ENCODE results near the gene RPN2.

RPN2 gene

DNA sequence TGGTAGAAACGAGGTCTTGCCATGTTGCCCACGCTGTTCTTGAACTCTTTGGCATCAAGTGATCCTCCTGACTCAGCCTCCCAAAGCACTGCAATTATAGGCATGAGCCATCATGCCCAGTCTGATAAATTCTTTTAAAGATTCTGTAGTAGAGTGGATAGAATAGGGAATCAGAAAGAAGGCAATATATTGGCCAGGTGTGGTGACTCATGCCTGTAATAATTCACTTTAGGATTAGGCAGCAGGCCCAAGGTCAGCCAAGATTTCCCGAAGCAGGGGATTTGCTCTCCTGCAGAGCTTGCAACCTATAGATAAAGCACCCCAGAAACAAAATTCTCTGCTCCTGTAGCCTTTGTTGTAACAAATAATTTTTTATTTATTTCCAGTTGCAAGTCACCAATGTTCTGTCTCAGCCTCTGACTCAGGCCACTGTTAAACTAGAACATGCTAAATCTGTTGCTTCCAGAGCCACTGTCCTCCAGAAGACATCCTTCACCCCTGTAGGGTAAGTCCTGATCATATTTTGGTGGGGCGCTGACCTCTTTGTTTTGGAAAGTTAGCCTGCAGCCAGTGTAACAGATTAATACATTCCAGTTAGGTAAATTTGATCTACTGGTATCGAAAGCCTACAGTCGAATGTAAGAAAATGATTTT lies 30.7 kb downstream of the RPN2 start:
- H3K36me3 Mint-ChIP-seq (ENCODE audit: low read depth) = peaks cover 94% of the 10 kb centered on the region
- H3K4me3 Mint-ChIP-seq = no peak overlapping the region
- no peaks in the 10 kb centered on the region for H3K9me3 Mint-ChIP-seq
- no peaks in the 10 kb centered on the region for H3K27me3 Mint-ChIP-seq
- intact Hi-C loops (cut with micrococcal nuclease) = no loop called here
- H3K4me1 Mint-ChIP-seq (ENCODE audit: low read depth) = no peaks in the 10 kb centered on the region
- no peak overlapping the region for H3K27ac Mint-ChIP-seq

DNA sequence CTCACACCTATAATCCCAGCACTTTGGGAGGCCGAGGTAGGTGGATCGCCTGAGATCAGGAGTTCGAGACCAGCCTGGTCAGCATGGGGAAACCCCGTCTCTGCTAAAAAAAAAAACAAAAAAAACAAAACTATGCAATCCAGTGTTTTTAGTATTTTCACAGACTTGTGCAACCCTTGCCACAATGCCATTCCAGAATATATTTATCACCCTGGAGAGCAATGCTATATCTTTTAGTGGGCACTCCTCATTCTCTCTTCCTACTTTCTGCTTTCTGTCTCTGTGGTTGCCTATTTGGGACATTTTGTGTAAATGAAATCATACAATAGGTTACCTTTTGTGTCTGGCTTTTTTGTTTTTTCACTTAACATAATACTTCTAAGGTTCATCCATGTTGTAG lies 39.3 kb downstream of the RPN2 start:
- Mint-ChIP-seq H3K4me3 (no peak overlapping the region), H3K4me1 (ENCODE audit: low read depth) (peaks cover 8% of the 10 kb centered on the region), H3K27ac (no peak overlapping the region), H3K27me3 (no peaks in the 10 kb centered on the region), H3K9me3 (no peaks in the 10 kb centered on the region), H3K36me3 (ENCODE audit: low read depth) (peaks cover 70% of the 10 kb centered on the region)
- intact Hi-C loops (cut with micrococcal nuclease) = no loop called here

DNA sequence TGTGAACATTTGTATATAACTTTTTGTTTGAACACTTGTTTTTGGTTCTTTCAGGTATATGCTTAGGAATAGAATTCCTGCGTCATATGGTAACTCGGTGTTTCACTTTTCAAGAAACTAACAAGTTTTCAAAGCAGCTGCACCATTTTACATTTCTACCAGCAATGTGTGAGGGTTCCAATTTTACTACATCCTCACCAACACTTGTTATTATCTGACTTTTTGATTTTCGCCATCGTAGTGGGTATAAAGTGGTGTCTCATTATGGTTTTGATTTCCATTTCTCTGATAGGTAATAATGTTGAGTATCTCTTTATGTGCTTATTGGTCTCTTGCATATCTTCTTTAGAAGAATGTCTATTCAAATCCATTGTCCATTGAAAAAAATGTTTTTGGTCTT lies 39.8 kb downstream of the RPN2 start:
- Mint-ChIP-seq H3K9me3 (no peaks in the 10 kb centered on the region), H3K4me3 (no peak overlapping the region), H3K27ac (no peak overlapping the region), H3K27me3 (no peaks in the 10 kb centered on the region), H3K36me3 (ENCODE audit: low read depth) (peaks cover 70% of the 10 kb centered on the region), H3K4me1 (ENCODE audit: low read depth) (peaks cover 14% of the 10 kb centered on the region)
- intact Hi-C loops (cut with micrococcal nuclease) = no loop called here

DNA sequence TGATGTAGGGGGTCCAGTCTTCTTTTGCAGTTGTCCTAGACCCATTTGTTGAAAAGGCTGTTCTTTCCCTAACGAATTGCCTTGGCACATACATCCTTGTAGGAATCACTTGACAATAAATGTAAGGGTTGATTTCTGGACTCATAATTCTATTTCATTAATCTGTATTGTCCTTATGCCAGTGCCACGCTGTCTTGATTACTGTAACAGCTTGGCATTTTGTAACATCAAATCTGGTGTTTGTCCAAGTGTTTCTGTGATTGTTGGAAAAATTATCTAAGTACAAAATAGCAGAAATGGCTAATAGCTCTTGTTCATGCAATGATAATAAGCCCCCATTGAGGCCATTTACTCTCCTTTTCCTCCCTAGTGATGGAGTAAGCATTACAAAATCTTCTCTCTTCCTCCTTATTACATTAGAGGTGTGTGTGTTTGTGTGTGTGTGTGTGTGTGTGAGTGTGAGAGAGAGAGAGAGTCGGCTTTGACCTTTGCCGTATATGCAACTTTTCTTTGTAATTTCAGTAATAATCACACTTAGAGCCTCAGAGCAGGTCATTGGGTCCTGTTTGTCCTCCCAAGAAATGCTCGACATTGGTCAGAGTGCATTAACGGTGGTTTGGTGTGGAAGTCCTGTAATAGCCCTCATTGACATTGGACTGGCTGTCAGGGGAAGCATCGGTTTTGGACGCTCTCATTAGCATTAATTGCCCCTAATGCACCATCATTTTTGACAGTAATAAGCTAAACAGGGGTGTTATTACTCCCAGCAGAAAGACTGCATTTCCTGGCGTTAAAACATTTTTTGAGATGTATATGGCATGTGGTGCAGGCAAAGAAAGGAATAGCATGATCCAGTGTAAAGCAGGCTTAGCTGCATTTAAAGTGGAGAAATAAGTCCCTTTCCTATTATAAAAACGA lies 40.9 kb downstream of the RPN2 start:
- Mint-ChIP-seq H3K9me3 (no peaks in the 10 kb centered on the region), H3K36me3 (ENCODE audit: low read depth) (peaks cover 71% of the 10 kb centered on the region), H3K4me1 (ENCODE audit: low read depth) (peaks cover 15% of the 10 kb centered on the region), H3K4me3 (no peak overlapping the region), H3K27me3 (no peaks in the 10 kb centered on the region), H3K27ac (no peak overlapping the region)
- intact Hi-C loops (cut with micrococcal nuclease) = no loop called here

DNA sequence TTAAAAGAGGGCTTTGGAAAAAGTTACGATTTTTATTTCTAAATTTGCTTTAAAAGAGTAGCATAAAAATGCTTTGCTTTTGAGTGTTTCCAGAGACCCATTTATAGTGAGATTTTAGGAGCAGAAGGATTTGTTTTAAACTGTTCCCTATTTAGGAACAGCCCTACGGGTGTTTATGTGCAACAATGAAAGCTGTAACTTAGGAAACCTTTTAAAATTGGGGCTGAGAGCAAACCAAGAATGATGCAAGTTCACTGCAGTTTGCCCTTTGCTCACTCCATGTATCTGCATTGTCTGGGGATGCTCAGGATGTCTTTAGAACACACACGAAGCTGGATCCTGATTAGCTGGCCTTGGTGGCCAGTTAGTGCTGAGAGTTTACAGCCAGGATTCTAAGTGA lies 41.6 kb downstream of the RPN2 start:
- Mint-ChIP-seq H3K4me1 (ENCODE audit: low read depth) (peaks cover 15% of the 10 kb centered on the region), H3K9me3 (no peaks in the 10 kb centered on the region), H3K27ac (no peak overlapping the region), H3K27me3 (no peaks in the 10 kb centered on the region), H3K36me3 (ENCODE audit: low read depth) (peaks cover 72% of the 10 kb centered on the region), H3K4me3 (no peak overlapping the region)
- intact Hi-C loops (cut with micrococcal nuclease) = no loop called here

DNA sequence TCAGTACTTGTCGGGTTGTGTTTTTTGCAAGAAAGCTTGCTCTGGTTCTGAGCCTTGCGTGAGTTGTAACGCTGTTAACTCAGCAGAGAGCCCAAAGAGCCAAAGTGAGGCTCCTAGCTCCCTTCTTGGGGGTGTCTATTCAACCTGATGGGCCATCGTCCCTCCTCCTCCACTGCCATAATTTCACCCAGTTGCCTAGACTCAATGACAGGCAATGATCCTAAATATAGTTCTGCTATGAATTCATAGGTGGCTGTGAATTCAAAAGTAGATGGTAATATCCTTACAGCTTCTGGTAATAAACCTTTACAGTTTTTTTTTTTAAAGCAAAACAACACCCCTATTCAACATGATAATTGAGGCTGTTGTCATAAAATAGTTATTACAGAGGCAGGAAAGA lies 43.0 kb downstream of the RPN2 start:
- Mint-ChIP-seq H3K36me3 (ENCODE audit: low read depth) (peaks cover 72% of the 10 kb centered on the region), H3K4me3 (no peak overlapping the region), H3K4me1 (ENCODE audit: low read depth) (peaks cover 15% of the 10 kb centered on the region), H3K27me3 (no peaks in the 10 kb centered on the region), H3K9me3 (no peaks in the 10 kb centered on the region), H3K27ac (no peak overlapping the region)
- intact Hi-C loops (cut with micrococcal nuclease) = no loop called here

DNA sequence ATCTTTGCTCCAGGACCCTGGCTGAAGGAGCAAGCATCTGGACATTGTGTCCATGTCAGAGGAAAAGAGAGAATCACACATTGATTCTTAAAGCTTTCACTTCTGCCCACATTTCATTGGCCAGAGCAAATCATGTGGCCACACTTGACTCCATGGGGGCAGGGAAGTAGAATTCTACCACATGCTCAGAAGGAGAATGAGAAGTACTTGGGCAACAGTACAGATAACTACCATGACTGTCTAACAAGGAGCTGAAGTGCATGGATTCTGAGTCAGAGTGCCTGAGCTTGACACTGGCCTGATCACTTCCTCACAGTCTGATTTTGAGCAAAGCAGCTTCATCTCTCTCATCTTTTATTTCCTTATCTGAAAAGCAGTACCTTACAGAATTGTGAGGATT lies 43.9 kb downstream of the RPN2 start:
- Mint-ChIP-seq H3K27me3 (no peaks in the 10 kb centered on the region), H3K27ac (peak overlapping the region; percentile 57), H3K4me3 (no peak overlapping the region), H3K36me3 (ENCODE audit: low read depth) (peaks cover 72% of the 10 kb centered on the region), H3K9me3 (no peaks in the 10 kb centered on the region), H3K4me1 (ENCODE audit: low read depth) (peaks cover 15% of the 10 kb centered on the region)
- intact Hi-C loops (cut with micrococcal nuclease) = no loop called here

DNA sequence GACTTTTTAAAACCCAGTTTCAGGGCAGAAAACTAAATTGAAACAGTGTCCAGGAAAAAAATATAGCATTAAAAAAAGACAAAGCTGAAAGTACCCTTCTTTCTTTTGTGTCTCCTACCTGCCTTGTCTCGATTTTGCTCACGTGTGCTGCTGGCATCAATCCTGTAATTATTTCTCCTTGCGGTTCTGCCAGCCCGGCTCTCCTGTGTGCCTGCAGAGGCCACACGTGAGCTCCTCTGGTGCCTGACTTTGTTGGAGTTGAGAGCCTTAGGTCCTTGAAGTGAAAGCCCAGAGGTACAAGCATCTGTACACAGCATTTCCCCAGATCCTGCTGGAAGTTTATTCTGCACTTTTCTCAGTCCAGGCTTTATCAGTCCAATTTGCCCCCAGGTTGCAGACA lies 46.0 kb downstream of the RPN2 start:
- no peaks in the 10 kb centered on the region for H3K9me3 Mint-ChIP-seq
- H3K27ac Mint-ChIP-seq = no peak overlapping the region

DNA sequence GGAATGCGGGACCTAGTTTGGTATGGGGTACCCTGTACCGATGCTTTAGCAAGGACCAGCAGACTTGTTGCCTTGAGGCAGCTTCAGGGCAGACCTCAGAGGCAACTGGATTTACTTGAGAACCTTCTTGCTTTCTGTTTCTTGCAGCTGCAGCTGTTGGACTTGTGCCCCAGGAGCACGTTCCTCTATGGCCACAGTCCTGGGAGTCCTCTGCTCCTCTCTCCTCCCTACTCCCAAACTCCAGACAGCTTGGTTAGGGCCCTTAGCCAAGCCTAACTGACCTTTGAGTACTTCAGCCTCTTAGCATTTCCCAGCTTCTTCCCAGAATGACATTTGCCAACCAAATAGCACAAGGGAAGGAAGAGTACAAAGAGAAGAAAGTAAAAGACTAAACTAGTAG lies 47.8 kb downstream of the RPN2 start:
- peaks cover 85% of the 10 kb centered on the region for H3K36me3 Mint-ChIP-seq (ENCODE audit: low read depth)
- no peaks in the 10 kb centered on the region for H3K9me3 Mint-ChIP-seq
- intact Hi-C loops (cut with micrococcal nuclease) = no loop called here
- no peak overlapping the region for H3K4me3 Mint-ChIP-seq
- no peaks in the 10 kb centered on the region for H3K27me3 Mint-ChIP-seq
- H3K4me1 Mint-ChIP-seq (ENCODE audit: low read depth) = peaks cover 12% of the 10 kb centered on the region
- peak overlapping the region; percentile 49 for H3K27ac Mint-ChIP-seq

More for the DNA sequence above, 46.0 kb downstream of the RPN2 start:
- intact Hi-C loops (cut with micrococcal nuclease) = no loop called here
- no peak overlapping the region for H3K4me3 Mint-ChIP-seq
- H3K4me1 Mint-ChIP-seq (ENCODE audit: low read depth) = peaks cover 15% of the 10 kb centered on the region
- H3K27me3 Mint-ChIP-seq = no peaks in the 10 kb centered on the region
- H3K36me3 Mint-ChIP-seq (ENCODE audit: low read depth) = peaks cover 73% of the 10 kb centered on the region

DNA sequence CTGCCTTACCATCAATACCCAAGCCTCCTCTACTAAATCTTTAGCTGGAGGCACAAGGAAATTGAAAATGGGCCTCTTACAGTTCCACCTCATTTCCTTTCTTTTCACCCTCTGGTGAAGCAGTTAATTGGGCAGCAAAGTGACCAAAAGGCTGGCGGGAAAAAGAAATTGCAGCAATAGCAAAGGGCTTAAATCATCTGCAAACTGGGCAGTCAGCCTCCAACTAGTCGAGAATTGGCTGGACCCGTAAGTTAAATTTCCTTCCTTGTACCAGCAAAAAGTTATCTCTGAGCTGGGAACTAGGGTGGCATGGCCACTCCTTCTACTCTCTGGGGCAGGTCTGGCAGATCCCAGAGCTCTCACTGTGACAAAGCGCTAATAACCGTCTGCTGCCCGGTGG lies 49.0 kb downstream of the RPN2 start:
- H3K4me3 Mint-ChIP-seq = no peak overlapping the region
- peaks cover 8% of the 10 kb centered on the region for H3K4me1 Mint-ChIP-seq (ENCODE audit: low read depth)
- no peaks in the 10 kb centered on the region for H3K27me3 Mint-ChIP-seq
- intact Hi-C loops (cut with micrococcal nuclease) = no loop called here
- H3K36me3 Mint-ChIP-seq (ENCODE audit: low read depth) = peaks cover 96% of the 10 kb centered on the region
- no peak overlapping the region for H3K27ac Mint-ChIP-seq
- H3K9me3 Mint-ChIP-seq = no peaks in the 10 kb centered on the region

DNA sequence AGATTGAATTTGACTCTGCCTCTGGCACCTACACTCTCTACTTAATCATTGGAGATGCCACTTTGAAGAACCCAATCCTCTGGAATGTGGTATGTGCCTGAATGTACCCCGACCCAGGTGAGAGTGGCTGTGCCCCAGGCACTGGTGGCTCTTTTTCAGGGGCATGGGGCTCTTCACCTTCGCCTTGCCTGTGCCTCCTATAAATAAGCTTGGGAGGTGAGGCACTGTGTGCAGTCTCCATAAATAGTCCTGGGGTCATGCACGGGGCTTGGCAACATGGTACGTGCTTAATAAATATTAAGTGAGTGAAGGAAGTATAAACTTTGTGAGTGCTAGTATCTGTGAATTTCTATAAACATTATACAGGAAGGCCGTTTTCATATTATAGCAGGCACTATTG lies 49.5 kb downstream of the RPN2 start:
- Mint-ChIP-seq H3K4me1 (ENCODE audit: low read depth) (peaks cover 4% of the 10 kb centered on the region), H3K27me3 (no peaks in the 10 kb centered on the region), H3K36me3 (ENCODE audit: low read depth) (peaks cover 100% of the 10 kb centered on the region), H3K27ac (no peak overlapping the region), H3K9me3 (no peaks in the 10 kb centered on the region), H3K4me3 (no peak overlapping the region)
- intact Hi-C loops (cut with micrococcal nuclease) = no loop called here

DNA sequence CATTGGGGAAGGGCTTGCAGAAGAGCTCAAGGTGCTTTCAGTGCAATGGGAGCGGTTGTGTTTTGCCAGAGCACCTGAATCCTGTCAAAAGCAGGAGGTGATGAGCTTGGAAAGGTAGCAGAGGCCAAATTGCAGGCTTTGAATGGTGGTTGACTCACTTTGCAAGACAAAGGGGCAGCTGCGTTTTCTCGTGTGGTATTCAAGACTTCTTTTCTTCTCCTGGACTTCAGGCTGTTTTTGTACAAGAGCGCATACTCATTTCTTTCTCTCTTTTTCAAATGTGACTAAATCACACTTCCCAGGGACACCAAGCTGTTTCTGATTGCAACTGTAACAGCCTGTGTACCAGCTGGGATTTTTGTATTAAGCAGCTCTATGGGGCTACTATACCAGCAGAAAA lies 50.2 kb downstream of the RPN2 start:
- Mint-ChIP-seq H3K4me1 (ENCODE audit: low read depth) (no peaks in the 10 kb centered on the region), H3K9me3 (no peaks in the 10 kb centered on the region), H3K27ac (no peak overlapping the region), H3K27me3 (no peaks in the 10 kb centered on the region), H3K4me3 (no peak overlapping the region), H3K36me3 (ENCODE audit: low read depth) (peaks cover 100% of the 10 kb centered on the region)
- intact Hi-C loops (cut with micrococcal nuclease) = no loop called here

DNA sequence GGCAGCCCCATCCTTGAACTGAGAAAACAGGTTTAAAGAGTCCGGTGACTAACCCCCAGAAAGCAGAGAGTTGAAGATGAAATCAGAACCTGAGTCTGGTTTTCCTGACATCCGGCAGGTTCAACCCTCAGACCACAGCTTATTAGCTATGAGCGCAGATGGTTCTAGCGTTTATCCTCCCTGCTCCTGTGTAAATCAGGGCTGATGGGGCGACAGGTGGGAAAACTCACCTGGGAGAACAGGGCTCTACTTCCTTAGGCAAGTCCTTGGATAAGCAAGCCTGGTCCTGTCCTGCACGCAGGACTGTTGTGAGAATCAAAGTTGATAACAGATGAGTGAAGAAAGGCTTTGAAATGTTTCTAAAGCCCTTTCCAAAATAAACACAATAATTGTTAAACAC lies 51.1 kb downstream of the RPN2 start:
- no peak overlapping the region for H3K27ac Mint-ChIP-seq
- intact Hi-C loops (cut with micrococcal nuclease) = no loop called here
- H3K36me3 Mint-ChIP-seq (ENCODE audit: low read depth) = peaks cover 100% of the 10 kb centered on the region
- H3K4me3 Mint-ChIP-seq = no peak overlapping the region
- no peaks in the 10 kb centered on the region for H3K27me3 Mint-ChIP-seq
- no peaks in the 10 kb centered on the region for H3K9me3 Mint-ChIP-seq
- H3K4me1 Mint-ChIP-seq (ENCODE audit: low read depth) = no peaks in the 10 kb centered on the region

DNA sequence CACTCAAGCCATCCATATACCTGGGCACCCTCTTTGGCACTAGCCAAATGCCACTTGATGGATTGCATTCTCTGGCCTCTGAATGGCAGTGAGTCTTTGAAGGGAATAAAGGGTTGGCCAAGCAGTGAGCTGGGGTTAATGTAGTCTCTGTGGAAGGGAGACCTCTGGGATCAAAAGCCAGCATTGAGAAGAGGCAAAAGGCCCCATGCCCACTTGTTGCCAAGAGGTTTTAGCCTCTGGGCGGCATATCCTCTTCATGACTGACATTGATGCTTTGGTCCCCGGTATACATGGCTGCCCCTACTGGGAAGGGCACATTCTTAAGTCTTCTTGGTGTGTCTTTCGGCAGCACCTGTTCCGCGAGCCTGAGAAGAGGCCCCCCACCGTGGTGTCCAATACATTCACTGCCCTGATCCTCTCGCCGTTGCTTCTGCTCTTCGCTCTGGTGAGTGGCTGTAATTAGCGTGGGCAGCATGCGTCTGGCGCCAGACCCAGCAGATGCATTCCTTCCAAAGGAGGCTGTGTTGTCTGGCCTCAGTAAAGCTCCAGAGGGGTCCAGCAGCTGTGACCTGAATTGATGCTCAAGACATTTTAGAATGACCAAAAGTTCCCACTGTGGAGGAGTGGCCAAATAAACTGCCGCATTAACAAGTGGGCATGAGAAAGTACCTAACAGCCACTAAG lies 53.0 kb downstream of the RPN2 start:
- Mint-ChIP-seq H3K27me3 (no peaks in the 10 kb centered on the region), H3K4me3 (no peak overlapping the region), H3K27ac (no peak overlapping the region), H3K9me3 (no peaks in the 10 kb centered on the region), H3K36me3 (ENCODE audit: low read depth) (peaks cover 100% of the 10 kb centered on the region), H3K4me1 (ENCODE audit: low read depth) (no peaks in the 10 kb centered on the region)
- intact Hi-C loops (cut with micrococcal nuclease) = no loop called here

Measured in dendritic cell treated with granulocyte-macrophage colony-stimulating factor and Interleukin-4, amounts not matched to agents 40 ng/mL and 50 ng/mL, for 4 days (primary cell).